CD4-positive, alpha-beta T cell treated with Interleukin-12 subunit alpha and Interleukin-12 subunit beta, for 1 hour (primary cell): ENCODE data around the gene CTH.
"Not testable (repeated sequence)": the region's sequence is repeated elsewhere in the genome, so short reads cannot be mapped to it uniquely, and the experiment has no call there.

Source experiments
- DNase-seq: peaks from one replicate; pipeline ENCODE4 v3.0.0-alpha.2; 2020

The CTH gene

GRCh38 chr1:70459496-70460225, 48.6 kb downstream of the CTH start:
- DNase-seq: no peak

- DNase-seq: not testable (repeated sequence)
Observed at GRCh38 chr1:70460740-70461713, 50.0 kb downstream of the CTH start.

GRCh38 chr1:70462611-70463010, 51.5 kb downstream of the CTH start:
- no peak for DNase-seq

- no peak for DNase-seq
Observed at GRCh38 chr1:70465911-70466310, 54.8 kb downstream of the CTH start.

- DNase-seq: no peak
Observed at GRCh38 chr1:70467531-70467930, 56.5 kb downstream of the CTH start.

GRCh38 chr1:70468180-70468579, 57.1 kb downstream of the CTH start:
- DNase-seq: no peak

GRCh38 chr1:70469184-70469583, 58.1 kb downstream of the CTH start:
- not testable (repeated sequence) for DNase-seq

- DNase-seq: no peak
Observed at GRCh38 chr1:70475023-70475422, 64.0 kb downstream of the CTH start.

- no peak for DNase-seq
Observed at GRCh38 chr1:70477090-70477489, 66.0 kb downstream of the CTH start.

- DNase-seq: not testable (repeated sequence)
Observed at GRCh38 chr1:70477905-70478304, 66.8 kb downstream of the CTH start.

GRCh38 chr1:70483342-70483741, 72.3 kb downstream of the CTH start:
- DNase-seq: no peak

- no peak for DNase-seq
Observed at GRCh38 chr1:70485624-70486023, 74.6 kb downstream of the CTH start.

- DNase-seq: no peak
Observed at GRCh38 chr1:70486676-70487458, 75.8 kb downstream of the CTH start.

GRCh38 chr1:70487459-70487815, 76.4 kb downstream of the CTH start:
- no peak for DNase-seq

GRCh38 chr1:70487910-70488665, 77.0 kb downstream of the CTH start:
- DNase-seq: peak; percentile 17
